ENCODE results near the gene TRIO. TPM values are rescaled to one million over a fixed set of nuclear protein-coding genes. Genes with fewer than 3 reads are reported as not detected.

The TRIO gene
- total RNA-seq, 1 experiment from 2014 or later: 136 TPM

DNA sequence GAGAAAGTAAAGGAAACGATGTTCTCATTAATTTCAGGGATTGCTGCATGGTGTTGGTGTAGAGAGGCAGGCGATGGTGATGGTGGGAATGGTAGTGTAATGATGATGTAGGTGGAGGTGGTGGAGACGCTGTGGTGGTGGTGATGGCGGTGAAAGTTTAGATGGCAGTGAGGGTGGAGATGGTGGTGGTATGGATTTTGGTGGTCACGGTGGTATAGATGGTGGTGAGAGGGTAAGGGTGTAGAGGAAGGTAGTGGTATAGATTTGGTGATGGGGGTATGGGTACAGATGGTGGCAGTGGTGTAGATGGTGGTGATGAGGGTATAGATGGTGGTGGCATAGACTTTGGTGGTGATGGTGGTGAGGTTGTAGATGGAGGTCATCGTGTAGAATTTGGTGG lies 259.3 kb downstream of the TRIO start:
- BruUV-seq (replicated peaks): no TSS peak
- Mint-ChIP-seq H3K9me3 (ENCODE audit: unreplicated experiment) (peaks cover 8% of the 10 kb centered on the region), H3K4me1 (ENCODE audit: insufficient read depth, unreplicated experiment) (peaks cover 10% of the 10 kb centered on the region), H3K27ac (ENCODE audit: low read depth, unreplicated experiment) (no peak overlapping the region), H3K27me3 (ENCODE audit: insufficient read depth, unreplicated experiment) (no peaks in the 10 kb centered on the region), H3K36me3 (ENCODE audit: insufficient read depth, unreplicated experiment) (peaks cover 43% of the 10 kb centered on the region), H3K4me3 (ENCODE audit: unreplicated experiment) (no peak overlapping the region)
- ChIA-PET POLR2A (no interaction called here), CTCF (interaction anchor here (5.5 kb wide), 1 partner anchor 246 kb away, joined by 114 read pairs; no protein-coding TSS in a partner anchor)
- intact Hi-C loops (cut with micrococcal nuclease): no loop called here
- no peak for DNase-seq (ENCODE audit: unreplicated experiment)
- TF ChIP-seq, protein P1, sequence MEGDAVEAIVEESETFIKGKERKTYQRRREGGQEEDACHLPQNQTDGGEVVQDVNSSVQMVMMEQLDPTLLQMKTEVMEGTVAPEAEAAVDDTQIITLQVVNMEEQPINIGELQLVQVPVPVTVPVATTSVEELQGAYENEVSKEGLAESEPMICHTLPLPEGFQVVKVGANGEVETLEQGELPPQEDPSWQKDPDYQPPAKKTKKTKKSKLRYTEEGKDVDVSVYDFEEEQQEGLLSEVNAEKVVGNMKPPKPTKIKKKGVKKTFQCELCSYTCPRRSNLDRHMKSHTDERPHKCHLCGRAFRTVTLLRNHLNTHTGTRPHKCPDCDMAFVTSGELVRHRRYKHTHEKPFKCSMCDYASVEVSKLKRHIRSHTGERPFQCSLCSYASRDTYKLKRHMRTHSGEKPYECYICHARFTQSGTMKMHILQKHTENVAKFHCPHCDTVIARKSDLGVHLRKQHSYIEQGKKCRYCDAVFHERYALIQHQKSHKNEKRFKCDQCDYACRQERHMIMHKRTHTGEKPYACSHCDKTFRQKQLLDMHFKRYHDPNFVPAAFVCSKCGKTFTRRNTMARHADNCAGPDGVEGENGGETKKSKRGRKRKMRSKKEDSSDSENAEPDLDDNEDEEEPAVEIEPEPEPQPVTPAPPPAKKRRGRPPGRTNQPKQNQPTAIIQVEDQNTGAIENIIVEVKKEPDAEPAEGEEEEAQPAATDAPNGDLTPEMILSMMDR (IDR thresholded peaks at IDR 0.05; ENCODE audit: unreplicated experiment): no peak

DNA sequence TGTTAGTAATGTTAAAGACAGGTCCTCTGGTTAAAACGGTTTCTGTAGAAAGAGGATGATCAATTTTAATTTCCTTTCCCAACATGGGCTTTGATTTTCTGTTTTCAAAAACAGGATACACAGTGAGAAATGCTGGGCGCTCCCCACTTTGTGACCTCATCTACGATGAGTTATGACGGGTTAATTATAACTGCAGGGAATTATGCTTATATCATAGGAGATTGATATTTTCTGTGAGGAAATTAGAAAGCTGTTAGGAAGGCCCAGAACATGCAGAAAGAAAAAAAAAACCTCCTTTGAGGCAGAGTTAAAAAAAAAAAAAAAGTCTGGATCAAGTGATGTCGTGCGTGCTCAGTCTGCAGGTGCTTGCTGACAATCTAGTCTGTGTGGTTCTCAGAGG lies 261.6 kb downstream of the TRIO start:
- Mint-ChIP-seq H3K9me3 (ENCODE audit: unreplicated experiment) (peaks cover 8% of the 10 kb centered on the region), H3K27me3 (ENCODE audit: insufficient read depth, unreplicated experiment) (no peaks in the 10 kb centered on the region), H3K4me1 (ENCODE audit: insufficient read depth, unreplicated experiment) (peaks cover 10% of the 10 kb centered on the region), H3K4me3 (ENCODE audit: unreplicated experiment) (no peak overlapping the region), H3K36me3 (ENCODE audit: insufficient read depth, unreplicated experiment) (peaks cover 52% of the 10 kb centered on the region), H3K27ac (ENCODE audit: low read depth, unreplicated experiment) (no peak overlapping the region)
- no TSS peak for BruUV-seq (replicated peaks)
- TF ChIP-seq, protein P1 (IDR thresholded peaks at IDR 0.05; ENCODE audit: unreplicated experiment): no peak
- intact Hi-C loops (cut with micrococcal nuclease): loop anchor here (1.0 kb wide), 1 partner anchor 253 kb away; no protein-coding TSS in a partner anchor
- ChIA-PET POLR2A (no interaction called here), CTCF (interaction anchor here (2.0 kb wide), 1 partner anchor 244 kb away, joined by 6 read pairs; no protein-coding TSS in a partner anchor)
- DNase-seq (ENCODE audit: unreplicated experiment): no peak

DNA sequence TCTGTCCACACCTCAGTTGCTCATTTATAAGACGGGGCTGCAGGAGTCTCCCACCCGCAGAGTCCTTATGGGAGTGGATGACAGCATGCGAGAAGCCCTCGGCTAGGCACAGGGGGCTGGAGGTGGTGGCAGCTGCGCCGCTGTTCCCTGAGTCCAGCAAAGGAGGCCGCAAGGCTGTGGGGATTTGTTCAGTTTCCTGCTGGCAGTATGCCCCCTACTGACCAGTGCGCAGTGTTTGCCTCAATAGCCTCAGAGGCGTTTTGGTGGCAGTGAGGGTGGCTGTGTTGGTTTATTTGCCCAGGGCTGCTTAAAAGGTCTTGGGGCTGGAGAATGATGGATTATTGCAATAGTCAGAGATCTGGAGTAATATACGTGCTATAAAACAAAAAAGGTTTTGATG lies 262.1 kb downstream of the TRIO start:
- peaks cover 51% of the 10 kb centered on the region for H3K36me3 Mint-ChIP-seq (ENCODE audit: insufficient read depth, unreplicated experiment)
- H3K4me1 Mint-ChIP-seq (ENCODE audit: insufficient read depth, unreplicated experiment): peaks cover 10% of the 10 kb centered on the region
- ChIA-PET CTCF (interaction anchor here (2.0 kb wide), 1 partner anchor 243 kb away, joined by 6 read pairs; no protein-coding TSS in a partner anchor), POLR2A (no interaction called here)
- BruUV-seq (replicated peaks): no TSS peak
- no peak overlapping the region for H3K4me3 Mint-ChIP-seq (ENCODE audit: unreplicated experiment)
- no peak for DNase-seq (ENCODE audit: unreplicated experiment)
- intact Hi-C loops (cut with micrococcal nuclease): loop anchor here (1.0 kb wide), 1 partner anchor 252 kb away; no protein-coding TSS in a partner anchor
- TF ChIP-seq, protein P1 (IDR thresholded peaks at IDR 0.05; ENCODE audit: unreplicated experiment): peak; percentile 14
- peaks cover 8% of the 10 kb centered on the region for H3K9me3 Mint-ChIP-seq (ENCODE audit: unreplicated experiment)
- no peaks in the 10 kb centered on the region for H3K27me3 Mint-ChIP-seq (ENCODE audit: insufficient read depth, unreplicated experiment)
- H3K27ac Mint-ChIP-seq (ENCODE audit: low read depth, unreplicated experiment): no peak overlapping the region

DNA sequence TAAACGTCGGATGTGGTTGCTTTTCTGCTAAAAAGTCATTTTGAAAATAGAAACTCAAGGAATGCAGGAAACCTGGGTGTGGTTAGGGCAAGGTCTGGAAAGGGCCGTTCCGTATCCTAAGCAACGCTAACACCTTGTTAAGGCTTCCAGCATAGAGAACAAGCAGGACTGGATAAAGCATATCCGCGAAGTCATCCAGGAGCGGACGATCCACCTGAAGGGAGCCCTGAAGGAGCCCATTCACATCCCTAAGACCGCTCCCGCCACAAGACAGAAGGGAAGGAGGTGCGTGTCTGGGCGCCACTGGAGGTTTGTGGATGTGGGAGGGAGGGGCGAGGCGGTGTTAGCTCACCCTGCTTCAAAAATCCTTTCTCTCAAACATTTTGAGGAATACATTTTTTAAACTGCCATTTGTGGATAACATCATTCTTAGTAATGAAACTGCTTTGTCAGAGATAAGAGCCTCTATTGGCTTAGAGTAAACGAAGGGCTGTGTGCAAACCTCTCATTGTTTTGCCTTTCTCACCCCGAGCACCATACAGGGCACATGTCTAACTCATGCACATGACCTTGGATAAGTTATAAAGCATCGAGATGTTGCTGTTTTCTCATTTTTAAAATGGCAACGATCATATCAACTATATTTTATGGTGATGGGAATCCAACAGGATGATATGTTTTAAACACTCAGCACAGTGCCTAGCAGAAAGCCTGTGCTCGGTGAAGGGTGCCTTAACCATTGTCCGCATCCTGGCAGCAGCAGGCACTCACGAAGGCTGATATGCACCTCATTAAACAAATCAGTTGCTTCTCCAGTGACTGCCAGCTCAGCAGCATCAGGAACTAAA lies 262.8 kb downstream of the TRIO start:
- H3K27ac Mint-ChIP-seq (ENCODE audit: low read depth, unreplicated experiment): no peak overlapping the region
- no TSS peak for BruUV-seq (replicated peaks)
- ChIA-PET POLR2A (interaction anchor here (0.6 kb wide), 1 partner anchor 138 kb away, joined by 3 read pairs; no protein-coding TSS in a partner anchor), CTCF (interaction anchor here (2.0 kb wide), 1 partner anchor 243 kb away, joined by 6 read pairs; no protein-coding TSS in a partner anchor)
- H3K36me3 Mint-ChIP-seq (ENCODE audit: insufficient read depth, unreplicated experiment): peaks cover 51% of the 10 kb centered on the region
- no peaks in the 10 kb centered on the region for H3K27me3 Mint-ChIP-seq (ENCODE audit: insufficient read depth, unreplicated experiment)
- peaks cover 8% of the 10 kb centered on the region for H3K9me3 Mint-ChIP-seq (ENCODE audit: unreplicated experiment)
- peaks cover 10% of the 10 kb centered on the region for H3K4me1 Mint-ChIP-seq (ENCODE audit: insufficient read depth, unreplicated experiment)
- intact Hi-C loops (cut with micrococcal nuclease): loop anchor here (1.0 kb wide), 1 partner anchor 251 kb away; no protein-coding TSS in a partner anchor
- TF ChIP-seq, protein P1 (IDR thresholded peaks at IDR 0.05; ENCODE audit: unreplicated experiment): no peak
- no peak overlapping the region for H3K4me3 Mint-ChIP-seq (ENCODE audit: unreplicated experiment)
- DNase-seq (ENCODE audit: unreplicated experiment): no peak

All from MCF 10A (cell line).